GM18505 (cell line): ENCODE data around the gene DOC2B.
"Not testable (repeated sequence)": the region's sequence is repeated elsewhere in the genome, so short reads cannot be mapped to it uniquely, and the experiment has no call there.

Source experiments
- ATAC-seq: cut with Tn5 transposase; IDR thresholded peaks from one replicate; pipeline ENCODE4 v1.9.1; 2021; ENCODE audit not compliant: unreplicated experiment
- POLR2A ChIP-seq: IDR thresholded peaks from 4 replicates; pipeline ENCODE4 v1.6.1; 2011; ENCODE audit warnings: borderline replicate concordance; ENCODE audit not compliant: insufficient read depth, insufficient read length; ENCODE audit errors: extremely low read depth

Gene DOC2B

GRCh38 chr17:181245-182049 is at the start of gene DOC2B:
TSS of gene DOC2B (minus strand) at chr17:181650. CDS start at chr17:181479, 171 bp downstream.
- TF ChIP-seq POLR2A: no peak
- ATAC-seq: no peak

GRCh38 chr17:230395-230770 is 48.9 kb upstream of the DOC2B start:
- no peak for ATAC-seq
- no peak for TF ChIP-seq POLR2A

- TF ChIP-seq POLR2A: no peak
- ATAC-seq: no peak
Measured at GRCh38 chr17:229709-230394, 48.4 kb upstream of the DOC2B start.

DNA sequence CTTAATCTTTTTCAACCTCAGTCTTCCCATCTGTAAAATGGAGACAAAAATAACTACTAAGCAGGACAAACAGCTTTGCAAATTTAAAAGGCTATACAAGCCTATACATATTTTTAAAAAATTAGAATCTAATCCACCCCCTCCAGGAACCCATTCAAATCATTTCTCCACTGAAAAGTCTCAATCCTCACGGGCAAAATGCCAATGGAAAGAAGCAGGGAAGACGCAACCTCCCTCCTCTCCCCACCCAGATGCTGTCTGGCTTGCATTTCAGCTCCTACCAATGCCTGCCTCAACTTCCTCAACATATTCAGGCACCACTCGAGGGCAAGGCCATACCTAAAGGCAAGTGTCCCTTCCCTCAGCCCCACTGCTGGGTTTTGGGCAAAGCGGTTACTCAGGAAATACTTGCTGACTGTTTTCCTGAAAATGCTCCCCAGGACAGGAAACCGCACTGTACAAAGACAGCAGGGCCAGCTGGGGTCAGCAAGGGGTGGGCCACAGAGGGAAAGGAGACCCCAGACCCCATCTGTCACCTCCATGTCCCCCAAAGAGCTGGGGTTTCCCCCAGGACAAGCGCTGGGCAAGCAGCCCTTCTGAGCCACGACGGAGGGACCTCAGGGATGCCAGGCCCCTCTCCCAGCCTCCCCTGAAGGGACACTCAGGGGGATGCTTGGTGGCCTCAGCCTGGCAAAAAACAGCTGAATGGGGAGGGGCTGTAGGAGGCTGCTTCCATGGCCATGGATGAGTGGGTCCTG is 47.7 kb upstream of the DOC2B start:
- TF ChIP-seq POLR2A: no peak
- no peak for ATAC-seq

GRCh38 chr17:227946-228615 is 46.6 kb upstream of the DOC2B start:
- no peak for TF ChIP-seq POLR2A
- ATAC-seq: no peak

- no peak for ATAC-seq
Measured at GRCh38 chr17:227078-227945, 45.9 kb upstream of the DOC2B start.

DNA sequence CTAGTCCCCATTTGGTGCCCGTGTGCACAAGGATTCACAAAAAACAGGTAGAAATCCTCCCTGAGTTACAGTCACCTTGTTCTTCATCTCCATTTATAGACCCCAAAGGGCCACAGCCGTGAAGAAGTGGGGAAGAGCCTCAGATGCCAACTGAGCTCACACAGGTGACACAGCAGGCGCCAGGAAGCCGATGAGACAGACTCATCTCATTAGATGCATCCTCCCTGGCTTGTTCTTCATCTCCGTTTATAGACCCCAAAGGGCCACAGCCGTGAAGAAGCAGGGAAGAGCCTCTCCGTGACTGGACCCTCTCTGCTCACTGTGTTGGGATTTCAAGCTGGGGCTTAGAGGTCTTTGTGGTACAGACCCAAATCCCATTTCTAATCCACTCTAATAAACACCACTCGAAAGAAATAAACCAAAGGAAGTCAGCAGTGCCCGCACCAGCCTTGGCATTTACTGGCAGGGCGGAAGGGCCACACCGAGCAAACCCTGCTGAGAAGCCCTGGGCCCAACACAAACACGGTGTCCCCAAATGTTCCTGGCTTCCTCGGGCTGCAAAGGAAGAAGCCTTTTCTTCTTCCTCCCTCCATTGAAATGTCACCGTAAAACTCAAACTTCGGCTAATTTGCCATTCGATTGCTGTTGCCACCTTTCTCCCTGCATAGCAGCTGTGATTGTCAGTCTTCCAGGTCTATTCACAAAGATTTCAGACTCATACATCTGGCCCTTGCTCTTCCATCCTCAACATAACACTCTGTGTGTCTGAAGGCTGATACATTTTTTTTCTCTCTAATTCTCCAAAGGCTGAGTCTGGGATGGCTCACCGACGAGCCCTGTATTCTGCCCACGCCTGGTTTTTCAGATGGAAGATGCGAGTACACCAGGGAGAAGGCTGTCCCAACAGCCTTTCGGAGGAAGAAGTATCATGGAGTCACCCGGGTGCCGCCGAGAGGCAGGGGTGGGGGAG is 44.9 kb upstream of the DOC2B start:
- no peak for TF ChIP-seq POLR2A
- ATAC-seq: no peak

More at GRCh38 chr17:227078-227945, 45.9 kb upstream of the DOC2B start:
- TF ChIP-seq POLR2A: no peak

GRCh38 chr17:225551-225950 is 44.1 kb upstream of the DOC2B start:
- no peak for TF ChIP-seq POLR2A
- ATAC-seq: no peak

GRCh38 chr17:224576-224975 is 43.1 kb upstream of the DOC2B start:
- ATAC-seq: not testable (repeated sequence)

GRCh38 chr17:223723-224471 is 42.4 kb upstream of the DOC2B start:
- ATAC-seq: no peak
- no peak for TF ChIP-seq POLR2A

DNA sequence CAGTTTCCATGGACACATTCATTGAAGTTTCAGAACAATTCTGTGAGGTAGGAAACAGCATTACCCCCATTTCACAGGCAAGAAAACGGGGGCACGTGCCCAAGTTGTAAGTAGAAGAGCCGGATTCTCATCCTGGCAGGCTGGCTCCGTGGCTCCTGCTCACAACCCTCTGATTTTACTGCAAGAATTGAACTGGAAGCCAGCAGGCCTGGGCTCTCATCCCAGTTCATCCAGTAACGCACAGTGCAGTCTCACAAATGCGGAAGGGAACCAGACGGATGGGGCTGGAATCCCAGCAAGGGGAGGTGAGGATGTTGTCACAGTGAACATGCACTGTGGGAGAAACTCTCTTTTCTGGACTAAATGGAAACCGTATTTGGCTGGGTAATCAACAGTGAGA is 40.7 kb upstream of the DOC2B start:
- no peak for TF ChIP-seq POLR2A
- ATAC-seq: no peak
